ENCODE results near the gene NTNG1. TPM values are rescaled to one million over a fixed set of nuclear protein-coding genes. Genes with fewer than 3 reads are reported as not detected.
"Not testable (repeated sequence)": the region's sequence is repeated elsewhere in the genome, so short reads cannot be mapped to it uniquely, and the experiment has no call there.

Gene NTNG1
- not detected for total RNA-seq

DNA sequence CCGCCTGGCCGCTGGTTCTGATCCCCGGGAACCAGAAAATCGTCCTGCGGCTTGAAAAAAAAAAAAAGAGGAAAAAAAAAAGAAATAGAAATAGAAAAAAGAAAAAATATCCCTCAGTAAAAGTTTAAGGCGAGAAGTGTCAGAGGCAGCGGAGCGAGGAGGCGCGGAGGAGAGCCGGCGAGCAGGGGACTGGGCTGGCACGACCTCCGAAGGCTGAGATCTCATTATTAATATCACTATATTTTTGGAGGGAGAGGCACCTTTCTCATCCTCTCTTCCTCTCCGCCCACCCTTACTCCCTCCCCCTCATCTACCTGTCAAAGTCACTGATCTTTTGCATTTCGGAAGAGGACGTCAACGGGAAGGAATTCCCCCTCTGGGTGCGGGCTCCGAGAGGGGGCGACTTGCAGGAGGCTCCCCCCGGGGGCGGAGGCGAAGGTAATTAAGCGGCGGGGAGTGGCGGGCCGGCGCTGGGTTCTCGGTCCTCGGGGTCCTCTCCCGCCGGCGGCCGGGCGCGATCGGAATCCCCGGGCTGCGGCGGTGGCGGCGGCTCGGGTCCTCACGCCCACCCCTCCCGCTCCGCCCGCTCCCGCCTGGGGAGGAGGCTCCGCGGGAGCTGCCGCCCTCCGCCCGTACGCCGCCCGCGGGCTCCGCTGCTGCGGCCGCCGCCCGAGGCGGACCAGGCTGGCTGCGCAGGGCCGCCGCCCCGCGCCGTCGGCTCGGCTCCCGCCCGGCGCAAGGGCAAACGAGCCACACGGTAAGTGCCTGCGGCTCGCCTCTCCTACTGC, at the start of gene NTNG1:
TSS of gene NTNG1 (plus strand) at position 337 of the 788 bp plus-strand sequence.
- Mint-ChIP-seq H3K9me3 (no peaks in the 10 kb centered on the region), H3K4me1 (ENCODE audit: low read depth in 2 of 2) (peaks cover 12 to 17% of the 10 kb centered on the region in 2 donors), H3K27ac (no peak within 1 kb of the TSS), H3K36me3 (peaks cover 7% of the 10 kb centered on the region), H3K27me3 (peaks cover 46 to 66% of the 10 kb centered on the region in 2 donors), H3K4me3 (peak within 1 kb of the TSS; percentile 68)
- peak; percentile 45 to 51 for ATAC-seq
- DNase-seq (ENCODE audit: low spot score), result no peak

DNA sequence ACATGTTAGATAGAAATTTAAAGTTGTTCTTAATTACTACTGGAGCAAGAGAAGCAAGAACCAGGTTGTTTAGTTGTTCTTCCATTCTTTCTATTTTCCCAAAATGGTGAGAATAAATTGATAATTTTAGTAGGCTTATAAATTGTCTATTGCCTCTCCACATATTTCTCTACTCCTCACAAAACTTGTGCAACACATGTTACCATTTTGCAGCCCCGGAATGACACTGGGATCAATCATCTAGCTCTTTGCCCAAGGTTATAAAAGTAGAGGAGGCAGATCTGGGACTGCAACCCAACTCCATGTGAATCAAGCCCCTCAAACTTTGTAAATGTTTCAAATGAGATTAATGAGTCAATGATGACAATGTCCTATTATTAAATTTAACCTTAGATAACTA, 49.4 kb upstream of the NTNG1 start:
- H3K9me3 Mint-ChIP-seq, result peaks cover 4% of the 10 kb centered on the region
- DNase-seq (ENCODE audit: low spot score) (no peak), ATAC-seq (no peak)
- no peaks in the 10 kb centered on the region for H3K4me1 Mint-ChIP-seq (ENCODE audit: low read depth in 2 of 2)
- peaks cover 7 to 16% of the 10 kb centered on the region in 2 donors for H3K27me3 Mint-ChIP-seq
- H3K4me3 Mint-ChIP-seq, result no peak overlapping the region
- no peak overlapping the region for H3K27ac Mint-ChIP-seq
- H3K36me3 Mint-ChIP-seq, result peaks cover 5% of the 10 kb centered on the region

DNA sequence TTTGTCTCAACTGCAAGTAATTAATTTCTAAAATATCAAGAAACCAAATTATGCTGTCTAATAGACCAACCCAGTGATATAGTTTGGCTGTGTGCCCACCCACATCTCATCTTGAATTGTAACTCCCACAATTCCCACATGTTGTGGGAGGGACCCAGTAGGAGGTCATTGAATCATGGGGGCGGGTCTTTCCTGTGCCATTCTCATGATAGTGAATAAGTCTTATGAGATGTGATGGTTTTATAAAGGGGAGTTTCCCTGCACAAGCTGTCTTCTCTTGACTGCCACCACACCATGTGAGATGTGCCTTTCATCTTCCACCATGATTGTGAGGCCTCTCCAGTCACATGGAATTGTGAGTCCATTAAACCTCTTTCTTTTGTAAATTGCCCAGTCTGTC, 47.4 kb upstream of the NTNG1 start:
- DNase-seq (ENCODE audit: low spot score); H3K27me3 Mint-ChIP-seq; H3K27ac Mint-ChIP-seq; ATAC-seq; H3K4me3 Mint-ChIP-seq; H3K9me3 Mint-ChIP-seq; H3K4me1 Mint-ChIP-seq (ENCODE audit: low read depth in 2 of 2); H3K36me3 Mint-ChIP-seq: not testable (repeated sequence)

DNA sequence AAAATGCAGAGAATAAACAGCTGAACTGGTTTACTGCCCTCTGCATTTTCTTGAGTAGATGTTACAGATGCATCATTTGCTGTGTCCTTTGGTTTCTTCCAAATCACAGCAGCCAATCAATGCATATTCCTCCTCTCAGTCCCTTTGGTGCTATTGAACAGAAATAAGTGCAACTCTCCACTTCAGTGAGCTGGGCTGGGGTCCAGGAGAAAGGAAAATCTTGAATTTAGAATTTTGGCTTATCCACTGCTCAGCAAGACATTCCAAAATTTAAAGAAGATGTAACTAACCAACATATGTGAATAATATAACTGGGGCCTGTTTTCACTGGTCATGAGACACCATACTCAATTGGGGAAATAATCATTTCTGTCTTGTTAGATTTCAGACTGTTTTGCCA, 45.2 kb upstream of the NTNG1 start:
- no peaks in the 10 kb centered on the region for H3K4me1 Mint-ChIP-seq (ENCODE audit: low read depth in 2 of 2)
- H3K4me3 Mint-ChIP-seq, result no peak overlapping the region
- no peak for ATAC-seq
- H3K27me3 Mint-ChIP-seq, result peaks cover 6 to 22% of the 10 kb centered on the region in 2 donors
- DNase-seq (ENCODE audit: low spot score), result no peak
- no peaks in the 10 kb centered on the region for H3K9me3 Mint-ChIP-seq
- H3K36me3 Mint-ChIP-seq, result no peaks in the 10 kb centered on the region
- no peak overlapping the region for H3K27ac Mint-ChIP-seq

DNA sequence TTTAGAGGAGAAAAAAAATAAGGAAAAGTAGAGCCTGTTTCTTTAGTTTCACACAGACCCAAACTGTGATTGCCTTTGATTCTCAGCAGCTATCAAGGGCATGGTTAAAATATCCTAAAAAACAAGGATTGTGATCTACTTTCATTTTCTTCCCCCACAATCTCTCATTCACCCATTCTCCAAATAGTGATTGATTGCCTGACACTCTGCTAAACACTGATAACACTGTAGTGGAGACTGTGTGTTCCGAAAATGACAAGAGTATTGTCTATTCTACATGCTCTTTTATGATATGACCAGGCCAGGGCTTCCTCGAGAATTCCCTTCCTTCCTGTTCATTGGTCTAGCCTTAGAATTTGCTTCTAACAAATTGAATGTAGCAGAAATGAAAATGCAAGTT, 44.1 kb upstream of the NTNG1 start:
- Mint-ChIP-seq H3K27ac (no peak overlapping the region), H3K36me3 (no peaks in the 10 kb centered on the region), H3K4me3 (no peak overlapping the region), H3K27me3 (peaks cover 10 to 25% of the 10 kb centered on the region in 2 donors), H3K4me1 (ENCODE audit: low read depth in 2 of 2) (peaks cover 0 to 4% of the 10 kb centered on the region in 2 donors), H3K9me3 (peaks cover 5% of the 10 kb centered on the region)
- DNase-seq (ENCODE audit: low spot score) (no peak), ATAC-seq (no peak)

DNA sequence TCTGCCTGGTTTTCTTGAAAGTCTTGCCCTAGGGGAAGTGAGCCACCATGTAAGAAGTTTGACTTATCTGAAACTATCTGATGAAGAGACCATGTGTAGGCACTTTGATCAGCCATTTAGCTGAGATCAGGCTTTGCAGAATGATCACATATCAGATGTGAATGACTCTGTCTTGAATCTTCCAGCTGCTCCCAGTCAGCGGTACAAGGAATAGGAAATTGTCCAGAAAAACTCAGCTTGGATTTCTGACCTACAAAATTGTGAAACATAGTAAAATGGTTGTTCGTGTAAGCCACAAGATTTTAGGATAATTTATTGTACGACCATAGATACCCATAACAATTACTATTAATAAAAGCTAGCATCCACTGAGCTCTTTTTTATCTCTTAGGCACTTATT, 41.9 kb upstream of the NTNG1 start:
- Mint-ChIP-seq H3K36me3 (no peaks in the 10 kb centered on the region), H3K4me1 (ENCODE audit: low read depth in 2 of 2) (peaks cover 0 to 4% of the 10 kb centered on the region in 2 donors), H3K27me3 (peaks cover 10 to 24% of the 10 kb centered on the region in 2 donors), H3K4me3 (no peak overlapping the region), H3K9me3 (peaks cover 5% of the 10 kb centered on the region), H3K27ac (no peak overlapping the region)
- ATAC-seq (no peak), DNase-seq (ENCODE audit: low spot score) (no peak)

DNA sequence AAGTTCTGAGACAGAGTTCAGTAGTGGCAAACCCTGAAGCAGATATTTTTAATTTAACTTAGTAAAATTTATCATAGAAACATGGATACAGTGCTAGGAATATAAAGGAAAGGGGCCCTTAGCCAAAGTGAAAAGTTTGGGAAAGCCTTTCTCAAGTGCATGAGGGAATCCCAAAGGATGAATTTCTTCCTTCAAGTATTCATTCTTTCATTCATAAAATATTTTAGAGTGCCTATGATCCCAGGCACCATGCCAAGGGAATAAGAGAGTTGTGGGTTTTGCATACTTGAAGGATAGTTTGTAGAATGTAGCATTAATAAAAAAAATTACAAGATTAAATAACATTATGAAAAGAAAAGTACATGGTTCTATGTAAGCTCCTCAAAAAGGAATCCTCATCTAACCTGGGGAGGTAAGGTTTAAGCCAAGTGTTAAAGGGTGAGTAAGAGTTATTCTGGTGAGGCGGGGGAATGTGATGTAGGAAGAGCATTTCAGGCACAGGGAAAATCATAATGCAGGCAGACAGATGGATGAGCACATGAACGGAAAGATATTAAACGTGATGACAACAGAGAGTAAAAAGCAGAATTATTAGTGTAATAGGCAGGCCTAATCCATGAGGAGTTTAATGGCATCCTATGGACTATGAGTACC, 40.4 kb upstream of the NTNG1 start:
- Mint-ChIP-seq H3K4me3 (no peak overlapping the region), H3K9me3 (peaks cover 5% of the 10 kb centered on the region), H3K27ac (no peak overlapping the region), H3K36me3 (no peaks in the 10 kb centered on the region), H3K27me3 (peaks cover 10 to 24% of the 10 kb centered on the region in 2 donors), H3K4me1 (ENCODE audit: low read depth in 2 of 2) (peaks cover 0 to 4% of the 10 kb centered on the region in 2 donors)
- no peak for DNase-seq (ENCODE audit: low spot score)
- no peak for ATAC-seq

DNA sequence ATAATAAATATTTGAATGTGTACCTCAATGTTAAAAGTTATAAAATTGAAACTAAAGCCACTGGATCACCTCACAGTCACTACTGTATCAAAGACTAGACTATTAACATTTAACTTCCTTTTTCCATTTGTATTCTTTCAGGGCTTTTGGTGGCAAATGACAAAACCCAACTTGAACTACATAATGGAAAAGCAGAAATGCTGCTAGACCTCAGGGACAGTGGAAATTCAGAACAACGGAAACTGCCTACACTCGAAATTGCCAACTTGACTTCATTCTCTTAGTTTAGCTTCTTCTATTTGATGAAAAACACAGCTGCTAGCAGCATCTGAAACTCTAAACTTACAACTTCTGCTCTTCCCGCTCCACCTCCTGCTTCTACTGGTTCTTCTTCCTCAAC, 34.9 kb upstream of the NTNG1 start:
- H3K4me1 Mint-ChIP-seq (ENCODE audit: low read depth in 2 of 2), result peaks cover 0 to 4% of the 10 kb centered on the region in 2 donors
- H3K9me3 Mint-ChIP-seq, result peaks cover 5% of the 10 kb centered on the region
- ATAC-seq (no peak), DNase-seq (ENCODE audit: low spot score) (no peak)
- H3K27me3 Mint-ChIP-seq, result peaks cover 4 to 9% of the 10 kb centered on the region in 2 donors
- H3K27ac Mint-ChIP-seq, result no peak overlapping the region
- H3K36me3 Mint-ChIP-seq, result no peaks in the 10 kb centered on the region
- H3K4me3 Mint-ChIP-seq, result no peak overlapping the region

DNA sequence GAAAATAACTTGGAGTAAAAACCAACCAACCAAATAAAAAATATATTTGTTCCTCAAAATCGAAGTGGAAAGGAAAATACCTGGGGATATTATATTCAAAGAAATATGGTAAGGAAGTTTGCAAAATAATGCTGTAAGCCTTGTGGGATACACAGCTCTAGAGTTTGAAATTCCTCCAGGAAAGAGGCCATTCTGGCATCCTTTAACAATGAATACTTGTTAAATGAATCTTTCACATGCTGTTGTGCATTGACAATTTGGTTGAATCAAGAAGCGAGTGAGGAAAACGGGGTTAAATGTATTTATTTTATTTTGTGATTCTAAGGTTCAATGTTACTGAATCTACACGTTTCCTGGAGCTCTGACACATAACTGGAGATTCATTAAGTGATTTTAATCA, 30.5 kb upstream of the NTNG1 start:
- Mint-ChIP-seq H3K27me3 (peaks cover 0 to 6% of the 10 kb centered on the region in 2 donors), H3K36me3 (no peaks in the 10 kb centered on the region), H3K9me3 (no peaks in the 10 kb centered on the region), H3K27ac (no peak overlapping the region), H3K4me1 (ENCODE audit: low read depth in 2 of 2) (no peaks in the 10 kb centered on the region), H3K4me3 (no peak overlapping the region)
- ATAC-seq (no peak), DNase-seq (ENCODE audit: low spot score) (no peak)

DNA sequence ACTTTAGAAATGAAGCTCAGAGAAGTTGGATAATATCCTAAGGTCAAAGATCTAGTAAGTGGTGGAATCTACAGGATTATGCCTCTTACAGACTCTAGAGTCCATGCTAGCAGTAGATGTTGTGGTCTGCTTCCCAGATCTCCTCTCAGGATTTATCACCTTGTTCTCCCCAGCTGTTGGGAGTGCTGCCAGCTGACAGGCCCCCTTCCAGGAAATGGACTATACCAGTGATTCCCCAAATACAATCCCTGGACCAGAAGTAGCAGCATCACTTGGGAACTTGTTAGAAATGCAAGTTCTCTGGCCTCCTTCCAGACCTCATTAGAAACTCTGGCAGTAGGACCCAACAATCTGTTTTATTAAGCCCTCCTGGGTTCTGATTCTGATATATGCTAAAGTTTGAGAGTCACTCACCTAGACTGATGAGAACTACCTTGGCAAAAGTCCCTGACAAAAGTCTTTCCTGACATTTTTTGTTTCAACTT, 24.5 kb upstream of the NTNG1 start:
- peaks cover 4% of the 10 kb centered on the region for H3K9me3 Mint-ChIP-seq
- H3K27me3 Mint-ChIP-seq, result peaks cover 4 to 21% of the 10 kb centered on the region in 2 donors
- H3K27ac Mint-ChIP-seq, result no peak overlapping the region
- H3K4me3 Mint-ChIP-seq, result no peak overlapping the region
- H3K4me1 Mint-ChIP-seq (ENCODE audit: low read depth in 2 of 2), result no peaks in the 10 kb centered on the region
- DNase-seq (ENCODE audit: low spot score) (no peak), ATAC-seq (no peak)
- H3K36me3 Mint-ChIP-seq, result no peaks in the 10 kb centered on the region

DNA sequence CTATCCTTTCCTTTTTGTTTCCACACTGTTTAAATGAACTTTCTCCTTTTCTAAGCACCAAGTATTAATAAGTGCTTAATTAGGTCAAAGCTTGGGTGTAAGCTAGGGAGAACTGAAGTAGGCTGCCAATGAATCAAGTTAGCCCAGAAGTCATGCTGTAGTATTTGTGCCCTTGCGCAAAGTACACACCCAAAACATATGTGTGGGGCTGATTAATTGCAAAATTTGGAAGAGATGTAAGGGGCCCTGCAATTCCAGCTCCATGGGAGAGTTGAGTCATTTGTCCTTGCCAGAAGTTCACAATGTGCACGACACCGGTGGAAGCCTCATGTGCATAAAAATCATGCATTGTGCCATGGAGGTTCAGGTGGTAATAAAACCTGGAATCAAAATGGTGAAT, 18.6 kb upstream of the NTNG1 start:
- H3K9me3 Mint-ChIP-seq, result peaks cover 4% of the 10 kb centered on the region
- H3K4me1 Mint-ChIP-seq (ENCODE audit: low read depth in 2 of 2), result no peaks in the 10 kb centered on the region
- no peaks in the 10 kb centered on the region for H3K36me3 Mint-ChIP-seq
- no peak for ATAC-seq
- no peak overlapping the region for H3K4me3 Mint-ChIP-seq
- DNase-seq (ENCODE audit: low spot score), result no peak
- H3K27me3 Mint-ChIP-seq, result peaks cover 4 to 21% of the 10 kb centered on the region in 2 donors
- H3K27ac Mint-ChIP-seq, result no peak overlapping the region

DNA sequence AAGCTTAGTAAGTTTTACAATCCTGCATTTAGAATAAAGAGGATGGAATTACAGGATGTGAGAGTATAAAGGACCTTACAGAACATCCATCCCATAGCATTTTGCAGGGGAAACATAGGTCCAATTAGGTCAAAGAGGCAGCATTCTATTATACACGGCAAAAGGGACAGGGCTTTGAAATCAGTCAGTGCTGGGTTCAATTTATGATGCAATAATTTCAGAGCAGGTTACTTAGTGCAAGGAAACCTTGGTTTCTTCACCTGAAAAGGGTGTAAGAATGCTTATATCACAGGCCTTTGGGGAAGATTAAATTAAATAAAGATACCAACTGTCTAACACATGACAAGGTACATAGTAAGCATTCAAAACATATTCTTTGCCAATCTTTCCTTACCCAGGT, 17.1 kb upstream of the NTNG1 start:
- Mint-ChIP-seq H3K36me3 (no peaks in the 10 kb centered on the region), H3K4me1 (ENCODE audit: low read depth in 2 of 2) (no peaks in the 10 kb centered on the region), H3K27ac (no peak overlapping the region), H3K9me3 (peaks cover 4% of the 10 kb centered on the region), H3K4me3 (no peak overlapping the region), H3K27me3 (peaks cover 4 to 21% of the 10 kb centered on the region in 2 donors)
- ATAC-seq (no peak), DNase-seq (ENCODE audit: low spot score) (no peak)

DNA sequence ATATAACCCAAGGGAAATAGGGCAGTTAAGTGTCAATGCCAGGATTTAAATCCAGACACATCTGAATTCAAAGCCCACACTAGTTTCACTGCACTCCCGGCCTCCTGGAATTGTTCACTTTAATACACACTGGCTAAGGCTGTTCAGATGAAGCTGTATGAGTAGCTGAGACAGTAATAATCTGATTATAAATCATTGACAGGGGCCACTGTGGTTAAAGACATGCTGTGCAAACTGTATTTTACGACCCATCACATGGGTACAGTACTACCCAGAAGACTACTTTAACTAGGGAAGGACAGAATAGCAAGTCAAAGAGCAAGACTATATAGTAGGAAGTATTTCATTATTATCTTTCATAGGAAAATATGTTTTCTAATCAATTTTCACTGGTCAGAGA, 16.1 kb upstream of the NTNG1 start:
- H3K36me3 Mint-ChIP-seq, result no peaks in the 10 kb centered on the region
- no peak overlapping the region for H3K4me3 Mint-ChIP-seq
- ATAC-seq (no peak), DNase-seq (ENCODE audit: low spot score) (no peak)
- H3K9me3 Mint-ChIP-seq, result peaks cover 4% of the 10 kb centered on the region
- no peak overlapping the region for H3K27ac Mint-ChIP-seq
- peaks cover 4 to 21% of the 10 kb centered on the region in 2 donors for H3K27me3 Mint-ChIP-seq
- H3K4me1 Mint-ChIP-seq (ENCODE audit: low read depth in 2 of 2), result no peaks in the 10 kb centered on the region

DNA sequence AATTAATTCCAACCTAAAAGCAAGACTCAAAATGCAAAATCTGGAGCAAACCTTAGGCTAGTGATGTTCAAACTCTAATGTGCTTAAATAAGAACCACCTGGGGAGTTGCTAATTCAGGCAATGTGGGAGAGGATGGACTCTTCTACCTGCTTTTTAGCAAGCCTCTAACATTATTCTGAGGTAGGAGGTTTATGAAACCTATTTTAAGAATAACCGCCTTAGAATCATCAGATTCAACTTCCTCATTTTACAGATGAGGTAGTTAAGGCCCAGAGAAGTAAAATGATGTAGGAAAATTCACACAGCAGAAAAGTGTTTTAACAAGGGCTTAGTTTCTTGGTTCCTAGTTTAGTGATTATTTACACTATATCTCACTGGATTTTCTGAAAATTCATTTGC, 8.6 kb upstream of the NTNG1 start:
- H3K27ac Mint-ChIP-seq, result no peak overlapping the region

More for the DNA sequence above, 8.6 kb upstream of the NTNG1 start:
- Mint-ChIP-seq H3K36me3 (no peaks in the 10 kb centered on the region), H3K27me3 (peaks cover 5 to 20% of the 10 kb centered on the region in 2 donors), H3K4me3 (no peak overlapping the region), H3K4me1 (ENCODE audit: low read depth in 2 of 2) (no peaks in the 10 kb centered on the region), H3K9me3 (no peaks in the 10 kb centered on the region)
- ATAC-seq (no peak), DNase-seq (ENCODE audit: low spot score) (no peak)
